Islet of Langerhans (tissue), 1 donor: ENCODE results near the gene TRAPPC12.
A peak's percentile ranks its signal among the peaks of the same experiment; 100 is the strongest.
"Not testable (repeated sequence)": the region's sequence is repeated elsewhere in the genome, so short reads cannot be mapped to it uniquely, and the experiment has no call there.

Experiments used
- FAIRE-seq: peaks from one replicate; lab custom pipeline; 2011; peaks lifted over from hg19 to GRCh38; lab: Jason Lieb, UNC

Gene TRAPPC12

DNA sequence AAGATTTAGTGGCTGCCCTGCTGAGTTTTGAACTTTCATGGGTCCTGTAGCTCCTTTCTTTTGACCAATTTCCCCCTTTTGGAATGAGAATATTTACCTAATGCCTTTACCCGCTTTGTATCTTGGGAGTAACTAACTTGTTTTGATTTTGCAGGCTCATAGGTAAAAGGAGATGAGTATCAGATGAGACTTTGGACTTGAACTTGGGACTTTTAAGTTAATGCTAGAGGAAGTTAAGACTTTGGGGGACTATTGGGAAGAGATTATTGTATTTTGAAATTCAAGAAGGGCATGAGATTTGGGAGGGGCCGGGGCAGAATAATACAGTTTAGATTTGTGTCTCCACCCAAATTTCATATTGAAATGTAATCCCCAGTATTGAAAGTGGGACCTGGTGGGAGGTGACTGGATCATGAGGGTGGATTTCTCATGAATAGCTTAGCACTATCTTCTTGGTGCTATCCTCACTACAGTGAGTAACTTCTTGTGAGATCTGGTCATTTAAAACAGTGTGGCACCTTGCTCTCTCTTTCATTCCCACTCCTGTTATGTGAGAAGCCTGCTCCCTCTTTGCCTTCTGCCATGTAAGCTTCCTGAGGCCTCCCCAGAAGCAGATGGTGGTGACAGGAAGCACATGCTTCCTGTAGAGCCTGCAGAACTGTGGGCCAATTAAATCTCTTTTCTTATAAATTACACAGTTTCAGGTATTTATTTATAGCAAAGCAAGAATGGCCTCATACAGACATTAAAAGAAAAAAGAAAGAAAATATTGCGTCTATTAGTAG lies 133.7 kb downstream of the TRAPPC12 start:
- no peak for FAIRE-seq

DNA sequence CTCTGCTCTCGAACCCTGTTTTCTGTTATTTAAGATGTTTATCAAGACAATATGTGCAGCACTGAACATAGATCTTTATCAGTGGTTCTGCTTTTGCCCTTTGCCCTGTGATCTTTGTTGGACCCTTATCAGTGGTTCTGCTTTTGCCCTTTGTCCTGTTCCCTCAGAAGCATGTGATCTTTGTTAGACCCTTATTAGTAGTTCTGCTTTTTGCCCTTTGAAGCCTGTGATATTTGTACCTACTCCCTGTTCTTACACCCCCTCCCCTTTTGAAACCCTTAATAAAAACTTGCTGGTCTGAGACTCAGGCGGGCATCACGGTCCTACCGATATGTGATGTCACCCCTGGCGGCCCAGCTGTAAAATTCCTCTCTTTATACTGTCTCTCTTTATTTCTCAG lies 135.9 kb downstream of the TRAPPC12 start:
- FAIRE-seq, result not testable (repeated sequence)

DNA sequence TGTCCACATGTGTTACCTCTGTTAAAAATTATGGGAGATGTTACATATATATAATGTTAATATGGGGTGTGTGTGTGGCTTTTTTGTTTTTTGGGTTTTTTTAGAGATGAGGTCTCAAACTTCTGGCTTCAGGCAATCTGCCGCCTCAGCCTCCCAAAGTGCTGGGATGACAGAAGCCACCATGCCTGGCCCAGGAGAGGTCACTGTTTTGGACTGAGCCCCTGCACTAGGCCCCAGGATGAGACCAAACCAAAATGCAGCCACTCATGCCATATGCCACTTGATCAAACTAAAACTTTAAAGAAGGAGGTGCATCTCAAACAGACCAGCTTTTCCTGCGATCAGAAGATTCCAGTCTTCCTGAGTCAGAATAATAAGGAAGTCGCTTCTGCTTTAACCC lies 137.3 kb downstream of the TRAPPC12 start:
- no peak for FAIRE-seq

DNA sequence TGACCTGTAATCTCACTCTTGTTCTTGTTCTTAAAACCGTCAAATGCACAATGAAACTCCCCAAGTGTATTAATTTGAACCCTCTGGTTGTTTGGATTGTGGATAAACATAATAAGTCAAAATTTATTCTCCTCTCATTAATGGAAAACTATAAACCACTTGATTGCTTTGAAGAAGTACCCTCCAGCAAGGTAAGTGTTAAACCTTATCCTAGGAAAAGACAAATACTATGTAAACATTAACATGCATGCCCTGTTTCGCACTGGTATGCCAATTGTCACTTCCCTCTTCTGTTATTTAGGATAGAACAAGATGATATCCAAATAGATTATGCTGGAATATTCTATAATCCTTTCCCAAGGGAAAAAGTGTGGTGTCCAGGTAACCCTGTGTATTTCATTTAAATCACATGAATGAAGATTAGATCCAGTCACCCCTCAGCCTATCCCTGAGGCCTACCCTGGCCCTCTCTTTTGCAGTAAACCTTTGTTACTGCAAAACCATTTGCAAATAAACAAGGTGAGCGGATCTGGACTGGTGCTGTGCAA lies 138.5 kb downstream of the TRAPPC12 start:
- FAIRE-seq, result peak; percentile 65

DNA sequence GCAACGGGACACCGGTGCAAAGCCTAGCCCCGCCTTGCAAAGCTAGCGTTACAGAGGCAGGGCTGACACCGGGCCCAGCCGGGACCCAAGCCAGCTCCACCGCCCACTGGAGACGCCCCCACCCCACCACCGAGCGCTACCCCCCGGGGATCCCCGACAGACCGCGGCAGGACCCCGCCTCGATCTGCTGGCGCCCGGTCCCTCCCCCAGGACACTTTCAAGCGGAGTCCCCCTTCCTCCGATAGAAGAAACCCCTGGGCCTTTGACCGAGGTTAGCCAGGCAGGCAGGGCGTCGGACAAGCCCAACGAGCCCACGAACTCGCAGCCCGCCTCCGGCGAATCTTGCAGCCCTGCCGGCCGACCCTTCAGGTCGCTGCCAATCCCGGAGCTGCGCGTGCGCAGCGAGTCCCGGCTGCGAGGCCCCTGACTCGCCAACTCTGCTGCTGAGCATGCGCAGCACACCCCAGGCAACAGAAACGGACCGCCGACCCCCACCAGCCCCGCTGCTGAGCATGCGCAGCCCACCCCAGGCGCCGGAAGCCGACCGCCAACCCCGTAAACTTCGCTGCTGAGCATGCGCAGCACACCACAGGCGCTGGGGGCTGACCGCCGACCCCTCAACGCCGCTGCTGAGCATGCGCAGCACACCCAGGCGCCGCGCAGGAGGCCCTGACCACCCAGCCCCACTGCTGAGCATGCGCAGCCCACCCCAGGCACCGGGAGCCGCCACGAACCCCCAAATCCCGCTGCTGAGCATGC lies 139.2 kb downstream of the TRAPPC12 start:
- no peak for FAIRE-seq

DNA sequence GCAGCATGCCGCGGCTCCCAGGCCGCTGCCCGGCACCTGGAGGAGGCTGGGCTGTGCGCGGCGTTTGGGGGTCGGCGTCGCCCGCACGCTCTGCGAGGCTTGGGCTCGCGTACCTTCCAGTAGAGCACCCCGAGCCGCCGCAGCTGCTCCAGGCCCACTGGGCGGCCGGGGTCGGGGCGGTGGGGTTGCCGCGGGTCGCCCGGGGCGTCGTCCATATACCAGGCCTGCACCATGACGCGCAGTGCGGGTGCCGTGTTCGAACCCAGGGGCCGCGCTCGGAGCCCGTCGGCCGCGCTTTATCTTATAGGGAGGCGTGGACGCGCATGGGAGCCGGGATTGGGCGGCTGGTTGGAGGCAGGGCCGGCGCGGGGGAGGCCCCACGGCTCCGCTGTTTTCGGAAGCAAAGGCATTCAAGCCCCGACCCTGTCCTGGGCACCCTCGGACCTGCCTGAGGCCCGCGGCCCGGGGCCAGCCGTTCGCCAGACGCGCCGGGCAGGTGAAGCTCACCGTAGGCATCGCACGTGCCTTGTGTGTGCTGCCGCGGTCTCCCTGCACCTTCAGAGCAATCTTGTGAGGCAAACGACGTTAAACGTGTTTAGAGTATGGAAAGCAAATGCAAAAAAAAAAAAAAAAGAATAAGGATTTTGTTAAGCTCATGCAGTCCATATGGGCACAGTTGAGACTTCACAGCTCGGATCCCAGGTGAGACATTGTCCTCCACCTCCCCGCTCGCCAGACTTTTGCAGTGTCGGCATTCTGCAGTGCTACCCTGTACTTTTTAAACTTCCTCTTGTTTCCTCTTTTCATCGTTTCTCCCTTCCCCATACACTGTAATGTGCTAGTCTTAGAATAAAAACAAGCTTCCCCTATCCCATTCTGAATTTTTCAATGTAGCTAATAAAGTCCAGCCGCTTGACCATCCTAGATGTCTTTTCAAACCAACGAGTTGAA lies 140.0 kb downstream of the TRAPPC12 start, which contains the start of gene ADI1:
Gene ADI1 (minus strand): TSS at position 277 of the 951 bp plus-strand sequence. CDS start 44 bp downstream, at position 233.
- no peak for FAIRE-seq

DNA sequence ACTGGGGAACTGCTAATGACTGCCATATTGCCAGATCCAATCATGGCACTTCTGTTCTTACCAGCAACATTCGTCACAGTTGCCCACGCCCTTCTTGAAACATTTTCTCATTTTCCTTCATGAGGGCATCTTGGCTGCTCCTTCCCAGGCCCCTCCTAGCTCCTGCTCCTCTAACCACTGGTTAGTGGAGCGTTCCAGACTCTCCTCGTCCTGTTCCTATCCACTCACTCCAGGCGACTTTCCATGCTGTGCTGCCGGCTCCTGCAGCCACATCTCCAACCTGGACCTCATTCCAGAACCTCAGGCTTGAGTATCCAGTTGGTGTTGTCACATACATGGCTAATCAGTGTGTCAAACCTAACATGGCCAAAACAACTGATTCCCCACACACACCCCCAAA lies 141.1 kb downstream of the TRAPPC12 start:
- FAIRE-seq, result no peak

DNA sequence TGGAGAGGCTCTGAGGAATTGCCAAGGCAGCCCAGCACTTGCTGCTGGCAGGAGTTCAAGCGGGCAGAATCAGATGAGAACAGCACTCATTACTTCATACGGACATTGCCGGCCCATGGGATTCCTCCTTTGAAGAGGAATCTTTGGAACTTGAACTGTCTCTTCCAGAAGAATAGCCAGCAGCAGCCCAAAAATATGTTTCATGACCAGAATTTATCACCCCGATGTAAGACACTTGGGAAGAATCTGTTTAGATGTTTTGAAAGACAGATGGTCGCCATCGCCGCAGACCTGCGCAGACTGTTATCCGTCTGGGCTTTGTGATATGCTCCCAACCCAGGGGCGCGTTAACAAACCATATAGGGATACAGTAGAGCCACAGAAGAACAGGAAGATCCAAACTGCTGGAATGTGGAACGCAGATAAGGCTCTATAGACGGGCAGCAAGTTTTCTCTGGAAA lies 143.5 kb downstream of the TRAPPC12 start:
- no peak for FAIRE-seq

DNA sequence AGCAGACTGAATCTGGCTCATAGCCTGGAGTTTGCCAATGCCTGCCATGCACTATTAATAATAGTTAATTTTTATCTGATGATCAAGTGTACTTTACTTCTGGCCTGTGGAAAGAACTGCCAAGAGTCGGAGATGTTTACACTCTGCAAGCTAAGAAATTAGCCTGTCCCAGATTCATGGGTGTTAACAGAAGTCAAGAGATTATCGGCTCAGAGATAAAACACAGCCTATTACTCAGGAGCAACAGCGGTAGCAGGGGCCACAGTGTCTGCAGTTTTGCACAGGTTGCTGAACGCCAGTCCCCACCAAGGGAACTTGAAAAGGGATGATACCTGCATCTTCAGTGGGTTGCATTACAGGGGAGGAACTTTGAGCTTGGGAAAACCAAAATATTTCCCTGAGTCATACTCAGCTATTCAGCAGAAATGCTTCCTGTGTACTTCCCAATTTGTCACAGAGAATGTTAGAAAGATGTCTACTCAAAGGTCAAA lies 144.1 kb downstream of the TRAPPC12 start:
- FAIRE-seq, result no peak

DNA sequence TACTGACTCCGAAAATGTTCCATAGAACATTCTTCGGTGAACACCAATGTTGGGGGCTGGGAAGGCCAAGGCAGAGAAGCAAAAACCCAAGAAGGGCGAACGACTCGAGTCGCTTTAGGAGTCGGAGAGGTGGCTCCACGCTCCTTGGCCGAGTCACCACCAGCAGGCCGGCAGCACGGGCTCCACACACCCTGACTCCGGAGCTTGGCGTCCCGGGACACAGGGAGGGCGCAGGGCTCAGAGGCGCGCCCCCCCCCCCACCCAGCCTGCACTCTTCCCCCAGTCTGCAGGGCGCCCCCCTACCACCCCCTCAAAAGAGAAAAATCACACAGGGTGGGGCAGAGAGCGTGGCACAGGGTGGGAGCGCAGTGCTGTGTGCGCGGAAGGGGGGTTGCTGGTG lies 147.4 kb downstream of the TRAPPC12 start:
- FAIRE-seq, result no peak

DNA sequence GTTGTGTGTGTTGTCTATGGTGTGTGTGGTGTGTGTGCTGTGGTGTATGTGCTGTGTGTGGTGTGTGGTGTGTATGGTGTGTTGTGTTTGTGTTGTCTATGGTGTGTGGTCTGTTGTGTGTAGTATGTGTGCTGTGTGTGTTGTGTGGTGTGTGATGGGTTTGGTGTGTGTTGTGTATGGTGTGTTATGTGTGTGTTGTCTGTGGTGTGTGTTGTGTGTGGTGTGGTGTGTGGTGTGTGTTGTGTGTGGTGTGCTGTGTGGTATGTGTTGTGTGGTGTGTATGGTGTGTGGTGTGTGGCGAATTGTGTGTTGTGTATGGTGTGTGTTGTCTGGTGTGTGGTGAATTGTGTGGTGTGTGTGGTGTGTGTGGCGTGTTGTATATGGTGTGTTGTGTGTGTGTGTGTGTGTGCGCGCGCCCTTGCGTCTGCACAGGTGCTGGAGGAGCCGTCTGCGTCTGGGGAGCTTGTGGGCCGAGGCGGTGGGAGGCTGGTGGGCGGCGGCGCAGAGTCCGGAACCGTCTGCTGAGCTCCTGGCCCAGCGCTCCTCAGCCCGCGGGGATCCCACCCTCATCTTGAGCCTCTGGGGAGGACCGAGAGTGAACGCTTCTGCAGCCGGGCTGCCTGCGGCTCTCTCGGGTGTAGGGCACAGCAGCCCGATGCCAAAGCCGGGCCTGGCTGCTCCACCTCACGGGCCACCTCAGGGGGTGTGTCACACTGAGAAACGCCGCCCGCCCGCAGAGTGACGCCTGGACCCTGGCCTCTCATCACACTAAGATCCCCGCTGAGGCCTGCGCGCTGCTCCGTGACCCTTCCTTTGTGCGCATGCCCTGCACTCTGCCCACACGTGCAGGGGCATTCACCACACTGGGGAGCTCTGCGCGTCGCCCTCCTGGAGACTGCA lies 148.6 kb downstream of the TRAPPC12 start:
- no peak for FAIRE-seq
